Heart right ventricle (tissue), 16 donors: ENCODE results near the gene ILK. TPM values are rescaled to one million over a fixed set of nuclear protein-coding genes. Genes with fewer than 3 reads are reported as not detected.
A peak's percentile ranks its signal among the peaks of the same experiment; 100 is the strongest.

Experiments used
- ATAC-seq, 8 donors: fragments of 200-7000 bp; cut with Tn5 transposase; one replicate each; pipeline ENCODE4 v1.9.1; 2020; ENCODE audit warnings: mild to moderate bottlenecking in 8 of 8, moderate library complexity in 8 of 8, moderate number of reproducible peaks in 1 of 8
- DNase-seq, 2 donors: peaks; one replicate each; pipeline ENCODE4 v3.0.0-alpha.2; 2020
- H3K27ac ChIP-seq, 10 donors: fragments of 200-600 bp; sonication (generic) in 2 of 10; one replicate each; pipeline versions ENCODE4 v1.5.0 to v1.8.0; 2020 to 2022; ENCODE audit warnings: mild to moderate bottlenecking in 3 of 10
- H3K27me3 ChIP-seq, 7 donors: fragments of 200-600 bp; one replicate each; pipeline ENCODE4 v1.8.0; 2021 to 2022; ENCODE audit warnings: mild to moderate bottlenecking in 2 of 7
- H3K36me3 ChIP-seq, 9 donors: fragments of 200-600 bp; sonication (generic) in 1 of 9; one replicate each; pipeline versions ENCODE4 v1.5.0 to v1.8.0; 2020 to 2022; ENCODE audit warnings: mild to moderate bottlenecking in 2 of 9
- H3K4me1 ChIP-seq, 9 donors: fragments of 200-600 bp; sonication (generic) in 1 of 9; one replicate each; pipeline versions ENCODE4 v1.5.0 to v1.8.0; 2020 to 2022; ENCODE audit warnings: mild to moderate bottlenecking in 4 of 9
- H3K4me3 ChIP-seq, 10 donors: fragments of 200-600 bp; sonication (generic) in 2 of 10; one replicate each; pipeline versions ENCODE4 v1.5.0 to v1.8.0; 2020 to 2022; ENCODE audit warnings: mild to moderate bottlenecking in 7 of 10, moderate library complexity in 2 of 10
- H3K9me3 ChIP-seq, 11 donors: fragments of 200-600 bp in 10 of 11; sonication (generic) in 2 of 11; one replicate each; pipeline versions ENCODE4 v1.5.0 to v1.8.0; 2013 to 2022; ENCODE audit warnings: mild to moderate bottlenecking in 2 of 11, control low read depth in 1 of 11, moderate library complexity in 1 of 11
- CTCF ChIP-seq, 9 donors: fragments of 200-600 bp; sonication (generic) in 2 of 9; IDR thresholded peaks; one replicate each; pipeline versions ENCODE4 v1.5.0 to v1.8.0; 2021 to 2022; ENCODE audit warnings: antibody characterized with exemption in 9 of 9, mild to moderate bottlenecking in 5 of 9, moderate library complexity in 1 of 9
- WGBS, 2 donors: extraction: QIAGEN DNeasy Blood & Tissue Kit; methylation state at CpG; one replicate each; pipeline ENCODE4 v1.1.7; 2013; ENCODE audit warnings: inconsistent platforms in 1 of 2; 5-methylcytosine and 5-hydroxymethylcytosine counted together
- intact Hi-C, 10 donors: fragments of 100-400 bp; cut with DNase I; formaldehyde crosslinking; loops; one replicate each; pipeline versions ENCODE4 v1.11.1 to v1.14.2; 2022
- polyA plus RNA-seq, 2 donors: library from polyadenylated mRNA; stranded (reverse); fragments of 200-250 nt; gene quantifications; one replicate each; pipeline ENCODE4 v1.2.3, GENCODE V29; 2013
- total RNA-seq, 10 donors: library from RNA; stranded (reverse); fragmentation: NEBNext Ultra II Directional in 3 of 10; extraction: Animal tissue kit (Norgen Biotek cat#: 25700) in 3 of 10; gene quantifications; one replicate each; pipeline versions ENCODE4 v1.2.1 to v1.2.4, GENCODE V29; 2021 to 2023
- donor health status: Arrhythmogenic right ventricular cardiomyopathy.
- donor health status: ischemic (EF 13 %, LVEDD 7.1; RV severe dilation, severe dysfunction).
- donor health status: healthy with polysubstance abuse.
- donor health status: DM: no; HTN: yes; CAD: no.
- donor health status: DM: no; HTN: no; CAD: no.
- donor health status: ischemic (EF 25% LVEDD 6.9; RV normal size, moderate dysfunction).
- donor health status: ischemic (EF 25% LVEDD 5.7; RV mildly dilated, moderate dysfunction).
- donor health status: healthy.
- donor health status: DM: yes; HTN: yes; CAD: no.
- donor health status: Ischemic cardiomyopathy.
- donor health status: ischemic (EF 35%, LVEDD 5.7; RV mildly dilated, moderate dysfunction).
- donor health status: nonischemic (EF 11% LVEDD 7.7; RV severe dilation, severe dysfunction).
- donor health status: DM: yes; HTN: yes; CAD: no.
- donor health status: PGD.
- donor health status: ischemic (EF 29% LVEDD 5.4; RV normal size, mild dysfunction).
- donor health status: nonischemic (EF 23%, LVEDD 6.1; RV moderate dilation, normal function).

The ILK gene
- total and polyA plus RNA-seq, 12 donors: 150 to 247 (median 214) TPM

GRCh38 chr11:6570691-6571427, 32.7 kb upstream of the ILK start:
- ATAC-seq: peak in 4 of 8 donors; percentile 4 to 62 (median 12)
- intact Hi-C loops: no loop called here
- no peak overlapping the region for H3K27ac ChIP-seq

GRCh38 chr11:6571434-6572008, 32.1 kb upstream of the ILK start:
- Histone ChIP-seq H3K9me3 (no peaks in the 10 kb centered on the region), H3K27ac (no peak overlapping the region), H3K27me3 (no peaks in the 10 kb centered on the region), H3K36me3 (peaks cover 0 to 8% (median 0%) of the 10 kb centered on the region in 9 donors), H3K4me3 (peak overlapping the region in 1 of 10 donors; percentile 24), H3K4me1 (peaks cover 0 to 35% (median 18%) of the 10 kb centered on the region in 9 donors)
- no peak for TF ChIP-seq CTCF (IDR thresholded peaks at IDR 0.05)
- no peak for ATAC-seq
- no peak for DNase-seq
- intact Hi-C loops: no loop called here
- 77 to 79% methylated on average over 22 of the region's 22 CpGs for WGBS, 2 donors

More at GRCh38 chr11:6570691-6571427, 32.7 kb upstream of the ILK start:
- TF ChIP-seq CTCF (IDR thresholded peaks at IDR 0.05): peak in 2 of 9 donors; percentile 15 to 33
- H3K27me3 ChIP-seq: no peaks in the 10 kb centered on the region
- no peak for DNase-seq
- H3K9me3 ChIP-seq: no peaks in the 10 kb centered on the region
- peaks cover 0 to 30% (median 12%) of the 10 kb centered on the region in 9 donors for H3K4me1 ChIP-seq
- H3K4me3 ChIP-seq: peak overlapping the region in 3 of 10 donors; percentile 24 to 43 (median 38)
- WGBS, 2 donors: 74 to 78% methylated on average over 62 of the region's 62 CpGs
- H3K36me3 ChIP-seq: peaks cover 0 to 8% (median 0%) of the 10 kb centered on the region in 9 donors

GRCh38 chr11:6572215-6572614, 31.4 kb upstream of the ILK start:
- Histone ChIP-seq H3K36me3 (peaks cover 0 to 8% (median 0%) of the 10 kb centered on the region in 9 donors), H3K27ac (no peak overlapping the region), H3K9me3 (no peaks in the 10 kb centered on the region), H3K27me3 (no peaks in the 10 kb centered on the region), H3K4me3 (no peak overlapping the region), H3K4me1 (peaks cover 4 to 38% (median 25%) of the 10 kb centered on the region in 9 donors)
- ATAC-seq: no peak
- intact Hi-C loops: no loop called here
- no peak for DNase-seq
- WGBS, 2 donors: 70 to 74% methylated on average over 2 of the region's 2 CpGs
- TF ChIP-seq CTCF (IDR thresholded peaks at IDR 0.05): no peak

- H3K4me1 ChIP-seq: peaks cover 10 to 27% (median 23%) of the 10 kb centered on the region in 9 donors
- H3K27me3 ChIP-seq: no peaks in the 10 kb centered on the region
- peaks cover 0 to 8% (median 0%) of the 10 kb centered on the region in 9 donors for H3K36me3 ChIP-seq
- TF ChIP-seq CTCF (IDR thresholded peaks at IDR 0.05): no peak
- 84 to 90% methylated on average over 6 of the region's 6 CpGs for WGBS, 2 donors
- intact Hi-C loops: no loop called here
- peak overlapping the region in 2 of 10 donors; percentile 24 to 54 for H3K27ac ChIP-seq
- DNase-seq (no peak), ATAC-seq (no peak)
- H3K9me3 ChIP-seq: no peaks in the 10 kb centered on the region
- H3K4me3 ChIP-seq: no peak overlapping the region
These were observed 28.5 kb upstream of the ILK start for GRCh38 chr11:6574816-6575715.
